Subcutaneous abdominal adipose tissue (tissue), 5 donors: ENCODE measurements around the gene IGSF6.
"Not testable (repeated sequence)": the region's sequence is repeated elsewhere in the genome, so short reads cannot be mapped to it uniquely, and the experiment has no call there.

ENCODE experiments used
- H3K27ac ChIP-seq: one replicate; pipeline ENCODE4 v1.7.0; 2013; ENCODE audit warnings: low read depth, mild to moderate bottlenecking, inconsistent platforms, low read length, moderate library complexity
- H3K27me3 ChIP-seq, 5 donors: one replicate each; pipeline ENCODE4 v1.7.0; 2013; ENCODE audit warnings: low read length in 5 of 5, inconsistent platforms in 1 of 5; ENCODE audit not compliant: control insufficient read depth in 5 of 5, insufficient read depth in 4 of 5
- H3K36me3 ChIP-seq, 5 donors: one replicate each; pipeline ENCODE4 v1.7.0; 2013; ENCODE audit warnings: low read length in 5 of 5; ENCODE audit not compliant: control insufficient read depth in 5 of 5, insufficient read depth in 5 of 5
- H3K4me1 ChIP-seq, 5 donors: one replicate each; pipeline ENCODE4 v1.7.0; 2013; ENCODE audit warnings: low read length in 5 of 5, mild to moderate bottlenecking in 3 of 5, moderate library complexity in 1 of 5; ENCODE audit not compliant: control insufficient read depth in 5 of 5, insufficient read depth in 5 of 5
- H3K4me3 ChIP-seq, 5 donors: one replicate each; pipeline ENCODE4 v1.7.0; 2013; ENCODE audit warnings: low read length in 5 of 5, low read depth in 1 of 5
- H3K9ac ChIP-seq, 5 donors: one replicate each; pipeline ENCODE4 v1.7.0; 2013; ENCODE audit warnings: low read length in 5 of 5, mild to moderate bottlenecking in 4 of 5, moderate library complexity in 3 of 5
- H3K9me3 ChIP-seq, 5 donors: one replicate each; pipeline ENCODE4 v1.7.0; 2013; ENCODE audit warnings: low read length in 5 of 5; ENCODE audit not compliant: control insufficient read depth in 5 of 5
- donor health status: healthy.
- donor health status: healthy.
- donor health status: healthy.
- donor health status: healthy.
- donor health status: healthy.

IGSF6 gene

GRCh38 chr16:21631951-21632575 lies 20.3 kb downstream of the IGSF6 start:
- H3K9ac ChIP-seq, H3K4me3 ChIP-seq, H3K27ac ChIP-seq, H3K4me1 ChIP-seq, H3K27me3 ChIP-seq, H3K9me3 ChIP-seq: not testable (repeated sequence)
- H3K36me3 ChIP-seq: peaks cover 0 to 20% (median 7%) of the 10 kb centered on the region in 5 donors

DNA sequence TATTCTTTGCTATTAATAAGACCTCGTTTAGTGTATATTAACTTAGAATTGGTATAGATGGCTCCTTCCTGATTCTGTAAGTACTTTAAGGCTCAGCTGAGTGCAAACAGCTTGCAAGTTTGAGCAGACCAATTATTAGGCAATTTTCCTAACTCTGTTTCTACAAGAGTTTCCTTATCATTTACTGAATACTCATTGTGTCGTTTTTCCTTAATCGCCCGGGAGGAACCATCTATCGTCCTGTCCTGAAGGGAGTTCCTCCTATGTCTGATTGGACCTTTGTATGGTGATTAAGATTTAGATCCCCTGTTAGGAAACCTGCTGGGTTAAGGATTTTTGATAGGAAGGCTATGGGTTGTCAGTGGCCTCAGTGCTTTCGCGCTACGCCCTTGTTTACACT lies 21.0 kb downstream of the IGSF6 start:
- H3K4me1 ChIP-seq: peaks cover 0 to 16% (median 13%) of the 10 kb centered on the region in 5 donors
- H3K27ac ChIP-seq: not testable (repeated sequence)

DNA sequence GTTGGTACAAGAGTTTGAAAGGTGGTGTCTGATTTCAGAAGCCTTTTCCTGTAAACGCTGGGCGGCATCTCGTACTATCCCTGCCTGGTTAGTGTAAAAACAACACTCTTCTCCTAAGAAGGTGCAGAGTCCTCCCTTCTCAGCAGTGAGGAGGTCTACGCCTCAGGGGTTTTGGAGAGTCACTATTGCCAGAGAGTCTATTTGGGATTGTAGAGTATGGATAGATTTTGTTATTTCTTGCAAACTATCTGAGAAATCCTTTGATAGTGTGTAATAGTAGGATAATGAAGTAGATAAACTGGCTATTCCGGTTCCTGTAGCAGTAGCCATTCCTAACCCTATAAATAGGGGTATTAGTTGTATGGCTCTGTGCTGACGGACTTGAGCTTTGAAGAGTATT lies 21.5 kb downstream of the IGSF6 start:
- H3K27ac ChIP-seq, H3K27me3 ChIP-seq, H3K9ac ChIP-seq, H3K4me3 ChIP-seq, H3K9me3 ChIP-seq: not testable (repeated sequence)
- H3K4me1 ChIP-seq: peaks cover 0 to 17% (median 14%) of the 10 kb centered on the region in 5 donors
- H3K36me3 ChIP-seq: peaks cover 0 to 22% (median 7%) of the 10 kb centered on the region in 5 donors

More for the DNA sequence above, 21.0 kb downstream of the IGSF6 start:
- H3K9ac ChIP-seq, H3K27me3 ChIP-seq, H3K9me3 ChIP-seq, H3K4me3 ChIP-seq: not testable (repeated sequence)
- H3K36me3 ChIP-seq: peaks cover 0 to 22% (median 7%) of the 10 kb centered on the region in 5 donors

- peaks cover 0 to 17% (median 14%) of the 10 kb centered on the region in 5 donors for H3K4me1 ChIP-seq
- not testable (repeated sequence) for H3K4me3 ChIP-seq, H3K9ac ChIP-seq, H3K9me3 ChIP-seq, H3K27ac ChIP-seq, H3K27me3 ChIP-seq
- H3K36me3 ChIP-seq: peaks cover 4 to 27% (median 12%) of the 10 kb centered on the region in 5 donors
Measured at GRCh38 chr16:21629616-21630539, 22.5 kb downstream of the IGSF6 start.

- no peak overlapping the region for H3K4me3 ChIP-seq
- H3K4me1 ChIP-seq: peaks cover 0 to 17% (median 14%) of the 10 kb centered on the region in 5 donors
- no peak overlapping the region for H3K9ac ChIP-seq
- peaks cover 7 to 22% (median 9%) of the 10 kb centered on the region in 5 donors for H3K36me3 ChIP-seq
- H3K9me3 ChIP-seq: no peaks in the 10 kb centered on the region
- H3K27ac ChIP-seq: no peak overlapping the region
- no peaks in the 10 kb centered on the region for H3K27me3 ChIP-seq
Measured at GRCh38 chr16:21628772-21629171, 23.6 kb downstream of the IGSF6 start.

DNA sequence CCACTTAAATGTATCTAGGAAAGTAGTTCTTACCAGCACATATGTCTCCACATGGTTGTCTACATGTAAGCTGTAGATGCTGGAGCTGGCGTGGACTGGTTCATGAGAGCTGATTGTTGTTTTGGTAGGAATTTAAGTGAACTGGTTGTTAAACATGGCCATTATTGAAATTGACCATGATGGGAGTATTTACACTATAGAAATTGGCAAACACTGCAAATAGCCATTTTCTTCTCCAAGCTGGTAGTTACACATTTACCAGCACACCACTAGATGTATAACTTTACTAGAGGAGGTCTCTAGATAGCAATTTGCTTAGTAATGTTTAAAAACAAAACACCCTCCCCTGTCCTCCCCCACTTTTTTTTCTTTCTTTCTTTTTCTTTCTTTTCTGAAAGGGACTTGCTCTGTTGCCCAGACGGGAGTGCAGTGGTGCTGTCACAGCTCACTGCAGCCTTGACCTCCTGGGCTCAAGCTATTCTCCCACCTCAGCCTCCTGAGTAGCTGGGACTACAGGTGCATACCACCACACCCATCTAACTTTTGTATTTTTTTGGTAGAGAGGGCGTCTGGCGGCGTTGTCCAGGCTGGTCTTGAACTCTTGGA lies 24.2 kb downstream of the IGSF6 start:
- H3K9ac ChIP-seq: no peak overlapping the region
- no peak overlapping the region for H3K27ac ChIP-seq
- peaks cover 7 to 22% (median 9%) of the 10 kb centered on the region in 5 donors for H3K36me3 ChIP-seq
- peaks cover 0 to 17% (median 14%) of the 10 kb centered on the region in 5 donors for H3K4me1 ChIP-seq
- no peak overlapping the region for H3K4me3 ChIP-seq
- H3K9me3 ChIP-seq: no peaks in the 10 kb centered on the region
- H3K27me3 ChIP-seq: no peaks in the 10 kb centered on the region

DNA sequence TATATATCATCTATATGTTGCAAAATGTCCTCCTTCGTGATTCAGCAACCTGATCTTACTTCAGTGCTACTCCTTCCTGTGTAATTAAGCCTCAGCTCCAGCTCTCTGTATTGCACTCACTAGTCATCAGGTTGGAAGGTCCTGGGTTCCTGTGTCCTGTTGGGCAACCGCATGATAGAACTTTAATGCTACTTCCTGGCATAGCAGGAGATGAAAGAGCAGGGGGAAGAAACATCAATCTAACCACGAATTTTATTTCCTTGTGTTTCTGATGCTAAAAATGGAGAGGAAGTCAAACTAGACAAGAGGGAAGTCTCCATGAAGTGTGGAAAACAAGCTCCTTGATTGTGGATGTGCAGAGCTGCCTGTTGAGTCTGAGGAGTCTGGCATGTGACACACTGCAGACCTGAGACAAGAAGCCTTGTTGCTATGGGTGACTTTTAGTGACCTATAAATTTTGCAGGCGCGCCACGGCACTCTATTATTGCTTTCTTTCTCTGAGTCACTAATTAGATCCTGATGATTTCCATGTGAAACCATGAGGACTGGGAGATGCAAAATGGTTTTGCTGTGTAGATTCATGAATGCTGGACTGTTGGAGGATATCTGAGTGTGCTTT lies 25.6 kb downstream of the IGSF6 start:
- Histone ChIP-seq H3K36me3 (peaks cover 7 to 22% (median 9%) of the 10 kb centered on the region in 5 donors), H3K4me1 (peaks cover 0 to 13% (median 10%) of the 10 kb centered on the region in 5 donors), H3K27ac (peak overlapping the region; percentile 7), H3K4me3 (no peak overlapping the region), H3K9ac (no peak overlapping the region), H3K9me3 (no peaks in the 10 kb centered on the region), H3K27me3 (no peaks in the 10 kb centered on the region)

DNA sequence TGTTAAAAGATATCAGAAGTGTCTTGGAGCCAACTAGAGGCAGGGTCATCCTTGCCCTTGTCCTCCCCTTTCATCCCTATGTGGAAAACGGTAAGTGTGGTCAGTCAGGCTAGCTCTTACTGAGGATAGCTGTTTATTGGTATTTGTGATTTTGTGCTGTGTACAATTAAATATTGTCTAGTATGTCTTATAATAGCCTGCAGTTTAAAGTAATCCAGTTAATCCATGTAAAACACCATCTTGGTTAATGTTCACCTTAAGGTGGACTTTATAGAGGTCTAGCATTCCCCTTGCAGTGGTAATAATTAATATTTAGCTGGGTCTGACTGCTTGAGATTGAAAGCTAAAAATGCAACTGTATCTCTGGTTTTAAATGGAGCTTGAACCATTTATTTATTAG lies 27.4 kb downstream of the IGSF6 start:
- H3K27ac ChIP-seq: no peak overlapping the region
- H3K9ac ChIP-seq: no peak overlapping the region
- H3K9me3 ChIP-seq: no peaks in the 10 kb centered on the region

GRCh38 chr16:21622545-21622944 lies 29.9 kb downstream of the IGSF6 start:
- H3K4me3 ChIP-seq: no peak overlapping the region
- H3K4me1 ChIP-seq: peaks cover 0 to 14% (median 12%) of the 10 kb centered on the region in 5 donors
- no peaks in the 10 kb centered on the region for H3K27me3 ChIP-seq
- H3K36me3 ChIP-seq: peaks cover 9 to 15% (median 12%) of the 10 kb centered on the region in 5 donors
- H3K9me3 ChIP-seq: no peaks in the 10 kb centered on the region
- H3K27ac ChIP-seq: no peak overlapping the region
- no peak overlapping the region for H3K9ac ChIP-seq

More for the DNA sequence above, 27.4 kb downstream of the IGSF6 start:
- H3K4me3 ChIP-seq: no peak overlapping the region
- H3K27me3 ChIP-seq: no peaks in the 10 kb centered on the region
- peaks cover 7 to 22% (median 9%) of the 10 kb centered on the region in 5 donors for H3K36me3 ChIP-seq
- peaks cover 0 to 13% (median 10%) of the 10 kb centered on the region in 5 donors for H3K4me1 ChIP-seq
